Embryonic facial prominence (tissue), 1 donor: ENCODE results near the gene ST6GALNAC2.
"Not testable (repeated sequence)": the region's sequence is repeated elsewhere in the genome, so short reads cannot be mapped to it uniquely, and the experiment has no call there.

Experiments
- DNase-seq: peaks from one replicate; pipeline ENCODE4 v3.0.0-alpha.2; 2016; ENCODE audit errors: extremely low spot score

ST6GALNAC2 gene

GRCh38 chr17:76570877-76571471 is 14.7 kb downstream of the ST6GALNAC2 start:
- DNase-seq, result no peak

DNA sequence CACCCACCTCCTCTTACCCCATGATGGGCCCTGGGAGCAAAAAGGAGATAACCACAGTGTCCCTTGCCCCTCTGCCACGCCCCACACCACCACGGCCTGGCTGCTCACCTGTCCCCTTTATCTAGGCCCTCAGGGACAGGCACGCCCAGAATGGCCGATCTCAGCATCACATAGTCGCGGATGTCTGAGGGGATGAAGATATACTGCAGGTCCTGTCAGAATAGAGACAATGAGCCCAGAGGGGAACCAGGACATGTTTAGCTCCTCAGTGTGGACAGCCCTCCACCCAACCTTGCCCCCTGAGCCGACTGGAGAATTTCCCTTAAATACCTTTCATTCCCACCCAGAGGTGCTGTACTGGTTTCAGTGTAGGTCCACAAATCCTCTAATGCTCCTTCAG is 15.2 kb downstream of the ST6GALNAC2 start:
- DNase-seq, result no peak

DNA sequence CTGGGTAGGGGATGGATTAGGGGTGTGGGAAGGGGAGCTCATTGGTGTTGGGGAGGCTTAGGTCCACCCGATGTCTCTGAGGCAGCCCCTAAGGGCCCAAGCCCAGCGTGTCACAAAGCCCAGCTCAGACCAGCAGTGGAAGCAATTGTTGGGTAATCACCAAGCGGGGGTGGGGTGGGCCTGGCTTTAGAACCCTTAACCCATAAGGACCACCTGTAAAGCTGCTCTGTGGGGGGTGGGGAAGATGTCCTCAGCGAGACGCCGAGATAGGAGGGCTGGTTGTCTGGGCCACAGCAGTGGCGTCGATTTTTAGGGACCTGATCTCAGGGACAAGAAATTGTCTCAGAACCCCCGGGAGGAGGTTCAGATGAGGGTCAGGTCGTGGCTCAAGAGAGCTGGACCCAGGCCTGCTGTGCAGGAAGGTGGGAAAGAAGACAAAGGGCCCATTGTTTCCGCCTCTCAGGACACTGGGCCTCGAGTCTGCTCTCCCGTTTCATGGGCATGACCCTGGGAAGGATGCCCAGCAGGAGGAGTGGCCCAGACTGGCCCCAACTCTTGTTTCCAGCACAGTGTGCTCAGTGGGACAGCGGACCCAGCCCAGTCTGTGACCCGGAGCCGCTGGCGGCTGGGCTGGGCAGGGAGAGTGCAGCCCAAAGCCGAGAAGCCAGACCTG is 15.9 kb downstream of the ST6GALNAC2 start:
- no peak for DNase-seq

GRCh38 chr17:76568811-76569221 is 16.8 kb downstream of the ST6GALNAC2 start:
- no peak for DNase-seq

DNA sequence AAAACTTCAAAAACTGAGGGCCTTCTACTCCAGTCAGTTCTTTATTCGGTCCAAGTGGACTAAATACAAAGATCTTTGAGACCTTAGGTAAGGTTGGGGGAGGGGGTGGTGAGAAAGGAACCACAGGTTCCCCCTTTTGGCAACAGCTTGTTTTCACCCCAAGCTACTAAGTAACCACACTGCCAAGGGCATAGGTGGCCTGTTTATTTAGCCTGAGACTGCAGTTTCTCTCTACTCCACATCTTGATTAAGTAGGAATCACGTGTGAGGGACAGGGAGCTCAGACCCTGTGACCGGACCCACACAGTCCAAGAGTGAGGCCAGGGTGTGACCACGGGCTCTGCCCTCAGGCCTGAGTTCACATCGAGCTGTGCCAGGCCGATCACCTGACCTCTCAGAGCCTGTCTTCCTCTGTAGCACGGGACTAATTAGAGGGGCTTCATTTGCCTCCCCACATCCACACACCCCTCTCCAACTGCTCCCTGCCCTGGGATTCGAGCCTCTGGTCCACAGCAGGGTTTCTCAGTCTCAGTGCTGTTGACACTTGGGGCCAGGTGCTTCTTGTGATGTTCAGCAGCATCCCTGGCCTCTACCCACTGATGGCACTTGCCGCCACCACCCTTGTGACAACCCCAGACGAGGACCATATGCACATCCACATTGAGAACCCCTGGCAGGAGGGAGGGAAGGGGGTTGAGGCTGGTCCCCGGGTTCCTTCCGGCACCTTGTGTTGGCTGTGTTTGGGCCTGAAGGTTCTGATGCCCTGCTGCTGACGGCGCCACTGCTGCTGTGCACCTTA is 17.8 kb downstream of the ST6GALNAC2 start:
- no peak for DNase-seq

GRCh38 chr17:76566988-76567431 is 18.6 kb downstream of the ST6GALNAC2 start:
- DNase-seq, result no peak

DNA sequence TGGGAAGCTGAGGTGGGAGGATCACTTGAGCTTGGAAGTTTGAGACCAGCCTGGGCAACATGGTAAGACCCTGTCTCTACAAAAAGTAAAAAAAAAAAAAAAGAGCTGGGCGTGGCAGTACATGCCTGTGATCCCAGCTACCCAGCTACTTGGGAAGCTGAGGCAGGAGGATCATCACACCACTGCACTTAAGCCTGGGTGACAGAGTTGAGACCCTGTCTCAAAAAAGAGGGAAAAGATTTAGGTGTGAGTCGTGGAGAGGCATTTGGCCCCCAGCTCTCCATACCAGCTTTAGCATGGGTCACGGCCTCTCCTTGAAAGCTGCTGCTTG is 19.1 kb downstream of the ST6GALNAC2 start:
- no peak for DNase-seq

DNA sequence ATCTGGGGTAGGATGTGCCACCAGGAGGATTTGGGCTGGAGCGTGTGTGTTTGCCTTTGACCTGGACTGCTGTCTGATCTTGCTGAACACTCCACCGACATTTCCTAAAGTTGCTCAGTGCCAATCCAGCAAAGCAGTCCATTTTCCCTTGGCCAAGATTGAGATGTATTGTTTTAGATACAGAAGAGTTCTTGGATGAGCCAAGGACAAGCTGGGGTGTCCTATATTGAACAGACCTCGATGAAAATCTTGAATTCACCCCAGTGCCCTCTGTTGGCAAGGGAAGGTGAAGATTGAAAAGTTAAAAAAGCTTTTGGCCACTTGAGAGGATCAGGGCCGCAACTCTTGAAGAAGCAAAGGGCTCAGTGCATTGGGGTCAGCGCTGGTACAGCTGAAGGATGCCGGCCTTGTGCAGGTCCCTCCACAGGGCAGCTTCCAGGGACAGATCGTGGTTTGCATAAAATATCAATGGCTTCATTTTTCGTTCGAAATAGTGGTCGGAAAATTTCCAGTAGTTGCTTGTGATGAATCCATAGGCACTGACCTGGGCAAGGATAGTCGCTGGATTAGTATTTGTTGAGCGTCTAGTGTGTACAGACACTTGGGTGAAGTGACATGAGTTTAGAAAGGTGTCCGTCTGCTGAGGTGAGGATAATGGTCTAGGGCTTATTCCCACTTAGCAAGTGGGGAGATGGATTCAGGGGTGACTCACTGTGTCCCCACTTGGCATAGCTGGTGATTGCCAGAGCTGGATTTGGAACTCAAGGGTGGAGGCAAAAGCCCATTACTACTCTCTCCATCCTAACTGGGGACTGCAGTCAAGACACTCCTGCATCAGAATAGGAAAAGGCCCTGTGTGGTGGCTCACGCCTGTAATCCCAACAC is 19.7 kb downstream of the ST6GALNAC2 start:
- DNase-seq, result no peak

DNA sequence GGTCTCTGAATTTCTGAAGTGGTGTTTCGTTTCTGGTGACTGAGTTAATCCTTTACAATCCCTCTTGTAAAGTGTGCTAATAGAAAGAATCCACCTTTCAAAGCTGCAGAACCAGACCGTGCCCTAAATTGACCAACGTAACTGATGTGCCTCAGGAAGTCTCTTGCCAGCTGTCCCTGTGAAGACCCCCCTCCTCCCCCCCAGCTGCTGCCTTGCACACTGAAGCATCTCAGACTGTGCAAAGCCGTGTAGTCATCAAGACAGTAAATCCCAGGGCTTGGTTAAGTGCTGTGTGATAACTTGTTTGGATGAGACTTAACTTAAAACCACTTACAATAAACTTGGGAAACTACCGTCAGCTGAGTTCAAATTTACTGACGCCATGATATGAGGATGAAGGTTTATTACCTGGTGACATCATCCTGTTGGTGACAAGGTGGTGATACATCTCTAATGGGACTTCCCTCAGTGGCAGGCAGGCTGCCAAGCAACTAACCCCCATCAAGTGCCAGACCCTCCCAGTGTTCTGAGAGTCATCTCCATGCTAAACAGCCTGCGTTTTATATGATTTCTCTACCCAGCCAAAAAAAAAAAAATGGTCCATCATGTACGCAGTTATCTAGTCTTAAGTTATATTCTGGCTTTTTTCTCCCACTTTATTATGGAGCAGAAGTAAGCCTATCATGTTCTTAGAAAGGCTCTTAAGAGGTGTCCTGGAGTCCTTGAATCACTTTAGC is 20.5 kb downstream of the ST6GALNAC2 start:
- not testable (repeated sequence) for DNase-seq

DNA sequence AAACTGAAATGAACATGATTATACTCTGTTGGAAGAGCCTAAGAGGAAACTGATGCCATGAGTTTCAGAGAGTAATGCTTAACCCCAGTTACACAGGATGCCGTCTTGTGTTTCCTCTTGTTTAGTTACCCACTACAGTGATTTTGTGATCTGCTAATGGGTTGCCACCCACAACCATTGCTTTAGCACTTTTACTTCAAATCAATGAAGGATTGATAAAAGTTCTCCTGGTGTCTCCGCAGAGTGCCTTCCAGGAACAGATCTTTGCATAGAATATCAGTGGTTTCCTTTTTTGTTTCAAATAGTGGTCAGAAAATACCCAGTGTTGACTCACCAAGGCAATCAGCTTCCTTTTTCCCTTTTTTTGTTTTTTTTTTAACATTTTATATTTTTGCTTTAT is 22.3 kb downstream of the ST6GALNAC2 start:
- DNase-seq, result not testable (repeated sequence)

DNA sequence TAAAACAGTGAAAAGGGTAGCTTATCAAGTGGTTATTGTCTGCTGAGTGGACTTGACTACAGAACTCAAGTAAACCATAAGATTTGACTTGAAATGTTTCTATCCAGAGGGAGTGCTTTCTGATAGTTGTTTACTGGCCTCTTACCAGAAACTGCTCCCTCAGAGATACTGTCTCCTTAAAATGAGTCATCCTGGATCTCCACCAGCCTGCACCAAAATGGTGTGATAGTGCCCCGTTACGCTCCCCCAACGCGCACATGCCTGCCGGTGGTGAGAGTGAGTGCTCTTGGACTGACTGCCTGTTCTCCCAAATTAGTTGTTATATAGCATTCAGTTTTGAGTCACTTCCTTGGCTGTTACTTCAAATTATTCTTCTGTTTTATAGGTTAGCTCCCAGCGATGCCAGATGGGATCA is 22.9 kb downstream of the ST6GALNAC2 start:
- DNase-seq, result no peak

DNA sequence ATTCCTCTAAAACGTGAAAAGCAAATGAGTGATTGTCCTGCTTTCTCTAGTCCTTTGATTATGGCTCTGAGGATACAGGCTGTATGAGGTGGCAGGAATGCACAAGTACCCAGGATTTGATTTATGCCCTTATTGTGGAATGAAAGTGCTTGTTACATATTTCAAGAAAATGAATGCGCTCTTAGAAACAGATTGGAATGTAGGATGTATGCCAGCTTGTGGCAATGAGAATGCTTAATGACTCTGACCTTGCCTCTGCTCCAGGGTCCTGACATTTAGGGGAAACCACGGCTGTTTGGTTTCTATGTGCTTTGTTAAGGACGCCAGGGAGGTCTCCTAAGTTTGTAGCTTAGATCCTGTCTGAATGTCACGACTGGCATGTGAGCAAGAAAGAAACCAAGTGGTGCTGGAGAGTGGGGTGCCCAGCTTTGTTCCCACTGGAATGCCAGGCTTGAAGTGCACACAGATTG is 23.8 kb downstream of the ST6GALNAC2 start:
- no peak for DNase-seq

DNA sequence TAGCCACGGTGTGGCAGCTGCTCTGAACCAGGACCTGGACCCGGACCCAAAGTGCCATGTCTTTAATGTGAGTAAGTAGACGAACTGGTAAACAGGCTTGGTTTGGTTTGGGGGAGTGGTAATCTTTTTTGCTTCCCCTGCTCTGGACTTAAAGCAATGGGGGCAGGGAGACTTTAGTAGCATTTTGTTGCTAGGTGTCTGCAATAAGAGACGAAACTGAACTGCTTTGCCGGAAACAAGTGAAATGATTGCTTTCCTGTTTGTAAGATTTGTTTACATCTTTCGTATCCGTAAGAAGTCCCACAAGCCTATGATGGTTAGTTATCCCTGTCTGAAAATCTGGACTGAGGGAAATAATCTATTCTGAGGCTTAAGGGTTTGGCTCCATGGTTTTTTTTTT is 24.3 kb downstream of the ST6GALNAC2 start:
- DNase-seq, result no peak

DNA sequence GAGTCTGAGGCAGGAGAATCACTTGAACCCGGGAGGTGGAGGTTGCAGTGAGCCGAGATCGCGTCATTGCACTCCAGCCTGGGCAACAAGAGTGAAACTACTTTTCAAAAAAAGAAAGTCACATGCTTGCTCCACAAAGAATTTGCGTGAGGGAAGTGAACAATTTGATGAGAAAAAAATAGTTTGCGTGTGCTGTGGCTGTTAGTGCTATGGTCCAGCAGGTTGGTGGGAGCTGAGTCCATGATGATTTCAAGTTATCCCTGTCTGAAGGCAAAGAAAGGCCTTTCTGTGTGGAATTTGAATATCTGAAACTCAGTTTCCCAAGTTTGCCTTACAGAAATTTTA is 24.8 kb downstream of the ST6GALNAC2 start:
- DNase-seq, result no peak

DNA sequence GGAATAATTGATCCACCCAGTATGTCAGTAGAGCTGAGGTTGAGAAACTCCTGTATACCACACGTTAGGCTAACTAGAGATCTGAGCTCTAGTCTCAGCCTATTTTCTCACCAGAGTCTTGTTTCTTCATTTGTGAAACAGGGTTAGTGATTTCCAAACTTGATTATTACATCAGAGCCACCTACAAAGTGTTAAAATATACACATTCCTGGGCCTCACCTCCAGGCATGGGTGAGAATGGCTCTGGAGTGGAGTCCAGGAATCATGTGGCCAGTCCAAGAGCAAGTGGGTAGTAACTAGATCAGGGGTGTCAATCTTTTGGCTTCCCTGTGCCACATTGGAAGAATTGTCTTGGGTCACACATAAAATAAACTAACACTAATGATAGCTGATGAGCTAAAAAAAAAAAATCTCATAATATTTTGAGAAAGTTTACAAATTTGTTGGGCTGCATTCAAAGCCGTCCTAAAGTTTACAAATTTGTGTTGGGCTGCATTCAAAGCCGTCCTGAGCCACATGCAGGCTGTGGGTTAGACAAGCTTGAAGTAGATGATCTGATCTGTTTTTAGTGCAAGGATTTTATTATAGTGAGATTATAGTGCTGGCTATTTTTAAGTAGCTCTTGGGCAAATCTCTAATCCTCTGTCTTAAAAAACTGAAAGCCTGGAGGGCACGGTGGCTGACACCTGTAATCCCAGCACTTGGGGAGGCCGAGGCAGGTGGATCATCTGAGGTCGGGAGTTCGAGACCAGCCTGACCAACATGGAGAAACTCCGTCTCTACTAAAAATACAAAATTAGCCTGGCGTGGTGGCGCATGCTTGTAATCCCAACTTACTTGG is 25.4 kb downstream of the ST6GALNAC2 start:
- no peak for DNase-seq

GRCh38 chr17:76559460-76559859 is 26.2 kb downstream of the ST6GALNAC2 start:
- not testable (repeated sequence) for DNase-seq

DNA sequence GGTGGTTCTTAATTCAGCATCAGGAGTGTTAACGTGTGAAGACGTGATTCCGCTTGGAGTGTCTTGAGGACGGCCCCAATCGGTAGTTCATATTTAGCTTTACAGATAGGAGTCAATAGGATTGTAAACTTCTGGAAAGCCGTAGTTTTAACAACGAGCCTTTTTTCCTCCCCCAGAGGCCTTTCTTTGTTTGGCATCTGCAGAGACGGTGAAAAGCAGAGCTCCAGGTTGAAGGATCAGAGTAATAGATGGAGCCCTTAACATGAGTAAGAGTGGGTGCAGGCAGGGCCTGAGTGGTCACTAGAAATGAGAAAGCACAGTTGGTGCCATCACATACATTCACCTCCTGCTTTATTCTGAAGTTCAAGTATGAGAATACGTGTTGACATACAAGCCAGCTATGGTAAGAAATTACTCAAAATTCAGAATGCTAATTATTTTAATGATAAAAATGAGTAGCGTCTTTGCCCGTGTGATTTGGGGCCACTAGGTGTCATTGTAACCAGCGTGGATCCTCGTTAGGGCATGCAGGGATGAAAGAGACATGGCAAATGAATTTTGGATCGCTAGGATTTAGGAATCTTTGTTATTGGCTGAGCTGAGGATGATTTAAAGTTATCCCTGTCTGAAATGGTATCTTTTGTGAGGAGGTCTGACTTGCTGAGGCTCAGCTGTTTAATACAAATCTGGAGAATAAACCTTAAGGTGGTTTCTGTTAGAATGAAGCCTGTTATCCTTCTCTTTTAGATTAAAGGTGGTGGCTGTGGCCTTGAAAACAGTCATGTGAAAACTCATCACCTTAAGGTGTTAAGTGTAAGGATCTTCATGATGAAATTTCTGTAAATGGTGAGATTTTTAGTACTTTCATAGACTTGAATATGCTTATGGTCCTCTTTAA is 27.2 kb downstream of the ST6GALNAC2 start:
- DNase-seq, result no peak

GRCh38 chr17:76557368-76558197 is 28.1 kb downstream of the ST6GALNAC2 start:
- DNase-seq, result peak; percentile 94
